K562 (cell line): ENCODE results near the gene OPRL1. TPM values are rescaled to one million over a fixed set of nuclear protein-coding genes. Genes with fewer than 3 reads are reported as not detected.

Experiments
- FOXK2 ChIP-seq, 2 experiments: fragments of 450-650 bp; IDR thresholded peaks in 1 of 2; conservative IDR thresholded peaks in 1 of 2; 2 replicates each; pipeline ENCODE4 v1.6.1; 2016; ENCODE audit warnings: low read depth in 2 of 2, mild to moderate bottlenecking in 1 of 2
- IFI16 ChIP-seq: fragments of 250-450 bp; sonication (Bioruptor Pico); IDR thresholded peaks from 2 replicates; pipeline ENCODE4 v2.1.2; 2022; ENCODE audit warnings: mild to moderate bottlenecking, inconsistent platforms
- KHSRP ChIP-seq: fragments of 450-650 bp; IDR thresholded peaks from 2 replicates; pipeline ENCODE4 v1.6.1; 2017
- POLR2AphosphoS2 ChIP-seq: IDR thresholded peaks from 2 replicates; pipeline ENCODE4 v1.6.1; 2012; ENCODE audit warnings: low read length, improper control_type of control experiment
- TRIM25 ChIP-seq: fragments of 450-650 bp; IDR thresholded peaks from 2 replicates; pipeline ENCODE4 v1.7.0; 2016; ENCODE audit warnings: borderline replicate concordance
- XRCC5 ChIP-seq: fragments of 200-400 bp; formaldehyde crosslinking; IDR thresholded peaks from 2 replicates; pipeline ENCODE4 v1.6.1; 2017; ENCODE audit warnings: low read depth, mild to moderate bottlenecking, low read length
- YY1 ChIP-seq, 3 experiments: IDR thresholded peaks; 2 replicates each; pipeline ENCODE4 v1.6.1; 2011; ENCODE audit warnings: low read length in 2 of 3, mild to moderate bottlenecking in 2 of 3, moderate library complexity in 2 of 3, borderline replicate concordance in 1 of 3, control low read depth in 1 of 3, low read depth in 1 of 3; ENCODE audit not compliant: insufficient read depth in 3 of 3, insufficient replicate concordance in 2 of 3, control insufficient read depth in 1 of 3, insufficient read length in 1 of 3; ENCODE audit errors: extremely low read depth in 1 of 3
- ZNF639 ChIP-seq, 2 experiments: fragments of 200-800 bp in 1 of 2; sonication (Bioruptor generic) in 1 of 2; sonication (generic) in 1 of 2; formaldehyde crosslinking in 1 of 2; IDR thresholded peaks in 1 of 2; conservative IDR thresholded peaks in 1 of 2; 2 replicates each; pipeline versions ENCODE4 v1.5.0 to v1.6.1; 2016 to 2020; ENCODE audit warnings: missing compliant biosample characterization in 1 of 2, missing genetic modification characterization in 1 of 2, missing genetic modification reagents in 1 of 2
- polyA plus RNA-seq, 8 experiments: library from polyadenylated mRNA; depleted of rRNA in 4 of 8; stranded (reverse) in 5 of 8; unstranded in 3 of 8; fragments of >200 nt; fragmentation: Nextera tagmentation in 2 of 8; fragmentation: Illumina TruSeq in 1 of 8; extraction: Ambion mirVana in 2 of 8; extraction: Trizol in 1 of 8; gene quantifications; 2 replicates each; pipeline versions ENCODE4 v1.2.1 to v1.2.3, GENCODE V29; 2011 to 2014; ENCODE audit warnings: inconsistent platforms in 1 of 8, missing spikeins in 1 of 8
- total RNA-seq, 7 experiments: library from RNA; depleted of rRNA in 6 of 7; stranded (reverse); fragments of >200 nt in 6 of 7; fragmentation: Illumina TruSeq in 2 of 7; extraction: Trizol in 2 of 7; gene quantifications; 2 replicates each; pipeline versions ENCODE4 v1.2.1 to v1.2.3, GENCODE V29; 2011 to 2021; ENCODE audit warnings: low replicate concordance in 1 of 7

The OPRL1 gene
- total and polyA plus RNA-seq, 9 of the 15 experiments (the other 6 are each of a cell fraction or from before 2014, with no cell fraction given): 0.06 to 0.33 (median 0.11) TPM; not detected in 2

- TF ChIP-seq POLR2AphosphoS2 (no peak), XRCC5 (no peak), IFI16 (CRISPR knock-in tag) (no peak), TRIM25 (no peak), KHSRP (no peak), ZNF639 (CRISPR knock-in tag; conservative IDR thresholded peaks at IDR 0.05 in 1 of 2, IDR thresholded peaks at IDR 0.05 in 1 of 2) (no peak), FOXK2 (conservative IDR thresholded peaks at IDR 0.05 in 1 of 2, IDR thresholded peaks at IDR 0.05 in 1 of 2; ENCODE audit: low read depth in 2 of 2) (no peak), YY1 (IDR thresholded peaks at IDR 0.05; ENCODE audit: borderline replicate concordance in 1 of 3, control insufficient read depth in 1 of 3, extremely low read depth in 1 of 3, insufficient read depth in 3 of 3, insufficient read length in 1 of 3, insufficient replicate concordance in 2 of 3, low read depth in 1 of 3, low read length in 2 of 3) (no peak)
- TF ChIP-seq, all 486 proteins: peak for 0
Observed at GRCh38 chr20:64074184-64074789, 5.6 kb upstream of the OPRL1 start (continued).
